ENCODE measurements around the gene RTP5. TPM values are rescaled to one million over a fixed set of nuclear protein-coding genes. Genes with fewer than 3 reads are reported as not detected.
"Not testable (repeated sequence)": the region's sequence is repeated elsewhere in the genome, so short reads cannot be mapped to it uniquely, and the experiment has no call there.

Gene RTP5
- total and polyA plus RNA-seq, 8 donors = 0.10 to 0.43 TPM; not detected in 6

GRCh38 chr2:241906826-241907570 is 37.5 kb downstream of the RTP5 start:
- no peak for TF ChIP-seq POLR2A (IDR thresholded peaks at IDR 0.05)
- TF ChIP-seq EP300 (IDR thresholded peaks at IDR 0.05) = no peak
- TF ChIP-seq POLR2AphosphoS5 (IDR thresholded peaks at IDR 0.05) = no peak
- TF ChIP-seq CTCF (IDR thresholded peaks at IDR 0.05) = no peak
- Histone ChIP-seq H3K4me3 (no peak overlapping the region), H3K27me3 (peaks cover 0 to 5% (median 0%) of the 10 kb centered on the region in 3 donors), H3K9me3 (peaks cover 0 to under 1% (median 0%) of the 10 kb centered on the region in 4 donors), H3K4me1 (peaks cover 0 to 7% (median 0%) of the 10 kb centered on the region in 4 donors), H3K36me3 (no peaks in the 10 kb centered on the region), H3K27ac (no peak overlapping the region)
- 82 to 87% (median 85%) methylated on average over 18 of the region's 18 CpGs for WGBS, 5 donors
- intact Hi-C loops (cut with DNase I; ENCODE audit: low total_unique reads) = no loop called here
- DNase-seq = peak in 1 of 2 donors; percentile 20

- WGBS, 5 donors = 93 to 97% (median 96%) methylated on average over 7 of the region's 7 CpGs
- peak in 1 of 2 donors; percentile 10 for DNase-seq
Observed at GRCh38 chr2:241907831-241908230, 38.3 kb downstream of the RTP5 start.

GRCh38 chr2:241908686-241909420 is 39.3 kb downstream of the RTP5 start:
- DNase-seq = peak in 1 of 2 donors; percentile 17
- H3K4me1 ChIP-seq = no peaks in the 10 kb centered on the region
- no peak overlapping the region for H3K4me3 ChIP-seq
- intact Hi-C loops (cut with DNase I; ENCODE audit: low total_unique reads) = no loop called here
- no peaks in the 10 kb centered on the region for H3K27me3 ChIP-seq
- H3K27ac ChIP-seq = no peak overlapping the region
- H3K9me3 ChIP-seq = peaks cover 0 to 16% (median 7%) of the 10 kb centered on the region in 4 donors
- TF ChIP-seq CTCF (IDR thresholded peaks at IDR 0.05) (no peak), POLR2AphosphoS5 (IDR thresholded peaks at IDR 0.05) (no peak)
- no peaks in the 10 kb centered on the region for H3K36me3 ChIP-seq
- 86 to 92% (median 88%) methylated on average over 19 to 26 of the region's 26 CpGs for WGBS, 5 donors

More at GRCh38 chr2:241907831-241908230, 38.3 kb downstream of the RTP5 start:
- H3K4me1 ChIP-seq; H3K4me3 ChIP-seq; H3K9me3 ChIP-seq; intact Hi-C loops (cut with DNase I; ENCODE audit: low total_unique reads); H3K27me3 ChIP-seq; H3K36me3 ChIP-seq; H3K27ac ChIP-seq: not testable (repeated sequence)

- 86 to 97% (median 89%) methylated on average over 12 of the region's 12 CpGs for WGBS, 5 donors
- Histone ChIP-seq H3K27me3 (no peaks in the 10 kb centered on the region), H3K27ac (no peak overlapping the region), H3K4me1 (no peaks in the 10 kb centered on the region), H3K36me3 (no peaks in the 10 kb centered on the region), H3K9me3 (peaks cover 0 to 19% (median 8%) of the 10 kb centered on the region in 4 donors), H3K4me3 (no peak overlapping the region)
- DNase-seq = peak in 1 of 2 donors; percentile 7
- intact Hi-C loops (cut with DNase I; ENCODE audit: low total_unique reads) = no loop called here
- no peak for TF ChIP-seq POLR2A (IDR thresholded peaks at IDR 0.05)
- no peak for TF ChIP-seq EP300 (IDR thresholded peaks at IDR 0.05)
- TF ChIP-seq CTCF (IDR thresholded peaks at IDR 0.05) = no peak
- TF ChIP-seq POLR2AphosphoS5 (IDR thresholded peaks at IDR 0.05) = no peak
Observed at GRCh38 chr2:241909769-241910168, 40.2 kb downstream of the RTP5 start.
